ENCODE results near the gene DLX4.

DNA sequence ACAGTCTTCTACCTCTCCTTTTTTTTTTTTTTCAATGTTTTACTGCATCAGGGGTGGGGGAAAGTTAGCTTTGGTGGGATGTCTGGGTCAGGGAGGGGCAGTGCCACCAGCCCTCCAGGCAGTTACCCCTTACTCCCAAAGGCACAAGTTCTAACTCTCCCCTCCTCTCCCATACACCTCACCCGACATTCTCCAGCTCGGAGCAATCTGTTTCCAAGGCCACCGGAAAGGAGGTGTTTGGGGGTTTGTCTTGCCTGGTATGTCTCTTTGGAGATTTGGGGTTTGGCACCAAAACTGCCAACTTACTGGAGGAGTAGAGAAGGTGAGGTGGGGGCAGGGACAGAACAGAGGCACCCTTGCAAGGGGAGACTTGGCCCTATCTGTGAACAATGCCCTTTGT, 21.3 kb downstream of the DLX4 start:
- TF ChIP-seq EZH2 (IDR thresholded peaks at IDR 0.05; ENCODE audit: insufficient read depth, poor library complexity, severe bottlenecking) (no peak), EZH2phosphoT487 (IDR thresholded peaks at IDR 0.05; ENCODE audit: insufficient read depth, low read depth) (no peak)
